GM19467 (cell line): ENCODE measurements around the gene GPX5.
"Not testable (repeated sequence)": the region's sequence is repeated elsewhere in the genome, so short reads cannot be mapped to it uniquely, and the experiment has no call there.

ENCODE experiments used
- ATAC-seq: cut with Tn5 transposase; IDR thresholded peaks from one replicate; pipeline ENCODE4 v1.9.1; 2021; ENCODE audit warnings: mild to moderate bottlenecking, moderate library complexity; ENCODE audit not compliant: unreplicated experiment

GPX5 gene

DNA sequence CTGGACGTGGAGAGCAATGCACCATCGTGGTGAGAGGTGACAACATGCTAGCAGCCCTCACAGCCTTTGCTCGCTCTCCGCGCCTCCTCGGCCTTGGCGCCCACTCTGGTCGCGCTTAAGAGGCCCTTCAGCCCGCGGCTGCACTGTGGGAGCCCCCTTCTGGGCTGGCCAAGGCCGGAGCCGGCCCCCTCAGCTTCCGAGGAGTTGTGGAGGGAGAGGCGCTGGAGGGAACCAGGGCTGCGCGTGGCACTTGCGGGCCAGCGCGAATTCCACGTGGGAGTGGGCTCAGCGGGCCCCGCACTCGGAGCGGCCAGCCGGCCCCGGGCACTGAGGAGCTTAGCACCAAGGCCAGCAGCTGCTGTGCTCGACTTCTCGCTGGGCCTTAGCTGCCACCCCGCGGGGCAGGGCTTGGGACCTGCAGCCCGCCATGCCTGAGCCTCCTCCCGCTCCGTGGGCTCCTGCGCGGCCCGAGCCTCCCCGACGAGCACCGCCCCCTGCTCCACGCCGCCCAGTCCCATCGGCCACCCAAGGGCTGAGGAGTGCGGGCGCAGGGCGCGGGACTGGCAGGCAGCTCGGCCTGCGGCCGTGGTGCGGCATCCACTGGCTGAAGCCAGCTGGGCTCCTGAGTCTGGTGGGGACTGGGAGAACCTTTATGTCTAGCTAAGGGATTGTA lies 13.9 kb upstream of the GPX5 start:
- ATAC-seq = no peak

- ATAC-seq = not testable (repeated sequence)
These were observed 13.3 kb upstream of the GPX5 start for GRCh38 chr6:28512387-28512786.

- no peak for ATAC-seq
These were observed 10.0 kb upstream of the GPX5 start, which contains the start of gene GPX6 for GRCh38 chr6:28515676-28516075. GPX6 (minus strand) TSS chr6:28515793; CDS start chr6:28515743, 50 bp downstream.

DNA sequence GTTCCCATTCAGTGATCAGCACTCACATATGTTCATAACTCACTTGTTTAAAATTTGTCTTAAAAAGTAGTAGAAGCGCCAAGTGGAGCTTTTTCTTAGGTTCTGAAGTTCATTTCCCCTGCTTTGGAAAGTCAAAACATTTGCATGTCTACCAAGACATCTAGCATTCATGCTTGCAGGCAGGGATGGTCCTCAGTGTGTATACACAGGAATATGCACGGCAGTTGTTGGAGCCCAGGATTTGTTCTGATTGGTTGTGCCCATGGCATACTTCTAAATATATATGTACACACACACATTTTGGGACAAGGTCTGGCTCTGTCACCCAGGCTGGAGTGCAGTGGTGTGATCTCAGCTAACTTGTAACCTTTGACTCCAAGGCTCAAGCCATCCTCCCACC lies 7.7 kb upstream of the GPX5 start:
- ATAC-seq = no peak

DNA sequence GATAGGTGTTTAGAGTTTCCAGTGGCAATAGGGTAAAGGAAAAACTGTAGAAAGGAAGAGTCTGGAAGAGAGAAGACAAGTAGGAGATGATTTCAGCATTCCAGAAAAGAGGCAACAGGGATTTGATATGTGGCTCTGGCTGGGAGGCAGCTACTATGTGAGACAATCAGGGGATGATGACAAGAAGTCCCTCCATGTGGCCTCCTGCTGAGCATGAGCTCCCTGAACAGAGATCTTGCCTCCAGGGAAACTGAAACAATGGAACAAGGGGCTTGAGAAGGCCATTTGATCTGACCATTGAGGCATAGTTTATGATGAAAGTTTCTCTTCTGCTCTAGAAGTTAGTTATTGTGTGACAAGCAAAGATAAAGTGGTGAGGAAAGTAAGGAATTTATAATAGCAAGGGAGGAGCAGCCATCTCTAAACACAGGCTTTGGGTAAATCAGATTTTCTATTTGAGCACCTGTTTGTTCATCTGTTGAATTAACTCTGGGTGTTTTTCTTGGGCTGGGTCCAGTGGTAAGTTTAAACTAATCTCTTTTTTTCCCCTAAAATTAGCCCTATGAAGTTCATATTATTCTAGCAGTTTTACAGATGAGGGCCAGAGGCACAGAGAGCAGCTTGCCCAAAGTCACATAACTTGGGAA lies 3.0 kb upstream of the GPX5 start:
- ATAC-seq = no peak

GRCh38 chr6:28523241-28523622 lies 2.4 kb upstream of the GPX5 start:
- no peak for ATAC-seq

GRCh38 chr6:28530777-28531176 lies 5.1 kb downstream of the GPX5 start:
- ATAC-seq = no peak

- no peak for ATAC-seq
These were observed 5.9 kb downstream of the GPX5 start for GRCh38 chr6:28531479-28532128.

DNA sequence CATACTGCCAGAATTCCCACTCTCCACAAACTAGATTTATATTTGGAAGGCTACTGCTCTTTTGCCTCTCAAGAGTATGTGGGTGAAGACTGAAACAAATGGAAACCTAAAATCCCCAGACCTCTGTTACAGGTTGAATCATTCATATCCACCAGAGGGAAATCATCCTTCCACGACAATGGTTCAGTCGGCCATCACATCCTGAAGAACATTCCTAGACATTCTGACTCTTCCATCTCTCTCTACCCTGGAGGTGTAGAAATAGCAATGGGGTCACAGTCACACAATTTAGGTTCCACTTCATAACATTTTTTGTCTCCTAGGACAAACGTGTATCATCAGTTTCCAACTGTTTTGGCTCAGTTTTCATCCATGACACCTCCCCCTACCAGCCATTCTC lies 8.6 kb downstream of the GPX5 start:
- ATAC-seq = no peak

- no peak for ATAC-seq
These were observed 9.2 kb downstream of the GPX5 start for GRCh38 chr6:28534875-28535274.

DNA sequence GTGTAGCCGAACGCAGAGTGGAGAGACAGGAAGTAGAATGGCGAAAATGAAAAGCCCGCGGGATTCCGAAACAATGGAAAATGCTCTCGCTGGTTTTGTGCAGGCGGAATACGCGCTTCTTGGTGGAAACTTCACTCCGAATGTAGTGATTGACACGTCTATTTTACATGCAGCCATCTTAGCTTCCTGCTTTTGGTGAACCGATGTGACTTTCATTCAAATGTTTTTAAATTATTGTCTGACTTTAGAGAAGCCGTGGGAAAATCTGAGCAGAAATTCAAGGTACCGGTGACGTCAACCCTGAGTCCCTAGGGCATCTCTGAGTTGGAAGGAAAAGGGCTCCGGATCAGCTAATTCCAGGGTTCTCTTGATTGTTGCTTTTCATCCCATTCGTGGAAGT lies 11.4 kb downstream of the GPX5 start:
- no peak for ATAC-seq

DNA sequence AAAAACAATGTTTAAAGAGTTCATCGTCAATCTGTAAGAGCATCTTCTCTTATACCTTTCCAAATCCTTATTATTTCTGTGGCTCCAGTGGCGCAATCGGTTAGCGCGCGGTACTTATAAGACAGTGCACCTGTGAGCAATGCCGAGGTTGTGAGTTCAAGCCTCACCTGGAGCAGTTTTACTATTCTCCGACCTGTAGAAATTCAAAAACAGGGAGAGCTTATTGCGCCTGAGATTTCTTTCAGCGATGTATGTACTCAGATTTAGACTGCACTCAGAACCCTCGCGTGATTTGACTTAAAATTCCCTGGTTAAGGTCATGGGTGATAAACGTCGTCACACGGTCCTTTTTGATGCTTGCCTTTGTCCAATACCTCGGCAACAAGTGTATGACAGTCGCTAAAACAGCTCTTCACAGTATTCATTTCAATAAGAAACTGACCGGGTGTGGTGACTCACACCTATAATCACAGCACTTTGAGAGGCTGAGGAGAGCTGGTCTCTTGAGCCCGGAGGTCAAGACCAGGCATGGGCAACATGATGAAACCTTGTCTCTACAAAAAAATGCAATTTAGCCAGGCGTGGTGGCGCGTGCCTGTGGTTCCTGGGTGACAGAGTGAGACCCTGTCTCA lies 11.9 kb downstream of the GPX5 start:
- ATAC-seq = no peak

- no peak for ATAC-seq
These were observed 16.3 kb downstream of the GPX5 start for GRCh38 chr6:28541996-28542395.

DNA sequence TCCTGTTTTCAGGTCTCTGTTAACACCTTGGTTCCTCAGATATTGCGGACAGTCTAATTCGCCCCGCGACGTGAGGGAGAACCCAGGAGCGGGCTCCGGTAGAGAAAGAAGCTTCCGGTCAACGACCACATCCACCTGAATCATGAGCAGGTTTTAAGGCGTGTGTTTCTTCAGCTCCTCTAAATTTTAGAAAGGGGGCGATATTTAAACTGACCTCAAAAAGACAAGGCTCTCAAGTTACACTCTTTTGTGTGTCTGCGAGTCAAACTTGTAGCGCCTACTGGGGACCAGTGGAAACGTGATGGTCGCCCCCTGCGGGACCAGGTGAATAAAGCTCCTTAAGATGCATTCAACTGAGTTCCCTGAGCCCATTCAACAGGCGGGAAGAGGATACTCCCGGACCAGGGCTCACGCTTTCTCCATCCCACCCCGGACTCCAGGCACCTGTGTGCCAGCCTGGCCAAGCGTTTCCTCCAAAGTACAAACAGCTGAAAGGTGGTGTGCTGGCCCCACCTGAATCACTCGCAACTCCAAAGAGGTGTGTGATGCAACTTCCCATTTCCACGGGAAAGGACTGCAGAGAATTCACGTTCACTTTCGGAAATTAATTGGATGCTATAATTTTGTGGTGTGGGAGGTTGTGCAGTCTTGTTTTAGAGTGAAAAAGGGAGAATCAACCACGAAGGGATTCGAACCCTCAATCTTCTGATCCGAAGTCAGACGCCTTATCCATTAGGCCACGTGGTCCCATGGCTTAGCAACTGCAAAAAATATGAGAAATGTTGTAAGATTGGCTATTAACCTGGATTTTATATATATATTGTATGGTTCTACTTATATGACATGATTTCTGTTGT lies 17.0 kb downstream of the GPX5 start:
- no peak for ATAC-seq

- no peak for ATAC-seq
These were observed 18.2 kb downstream of the GPX5 start for GRCh38 chr6:28543651-28544610.

DNA sequence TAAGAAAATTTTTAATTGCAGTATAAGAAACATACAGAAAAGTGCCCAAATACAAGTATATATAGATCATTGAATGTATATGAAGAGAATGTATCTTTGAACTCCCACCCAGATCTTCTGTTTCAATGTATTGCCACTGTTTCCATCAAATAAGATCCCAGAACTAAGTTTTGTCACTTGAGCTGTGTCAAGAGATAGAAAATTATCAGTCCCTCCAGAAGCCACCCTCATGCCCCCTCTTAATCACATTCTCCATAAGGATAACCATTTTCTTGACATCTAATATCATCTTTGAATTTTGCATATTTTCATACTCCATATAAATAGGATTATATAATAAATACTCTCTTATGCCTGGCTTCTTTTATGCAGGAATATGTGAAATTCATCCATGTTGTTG lies 20.3 kb downstream of the GPX5 start:
- no peak for ATAC-seq

GRCh38 chr6:28547003-28547402 lies 21.3 kb downstream of the GPX5 start:
- ATAC-seq = not testable (repeated sequence)

DNA sequence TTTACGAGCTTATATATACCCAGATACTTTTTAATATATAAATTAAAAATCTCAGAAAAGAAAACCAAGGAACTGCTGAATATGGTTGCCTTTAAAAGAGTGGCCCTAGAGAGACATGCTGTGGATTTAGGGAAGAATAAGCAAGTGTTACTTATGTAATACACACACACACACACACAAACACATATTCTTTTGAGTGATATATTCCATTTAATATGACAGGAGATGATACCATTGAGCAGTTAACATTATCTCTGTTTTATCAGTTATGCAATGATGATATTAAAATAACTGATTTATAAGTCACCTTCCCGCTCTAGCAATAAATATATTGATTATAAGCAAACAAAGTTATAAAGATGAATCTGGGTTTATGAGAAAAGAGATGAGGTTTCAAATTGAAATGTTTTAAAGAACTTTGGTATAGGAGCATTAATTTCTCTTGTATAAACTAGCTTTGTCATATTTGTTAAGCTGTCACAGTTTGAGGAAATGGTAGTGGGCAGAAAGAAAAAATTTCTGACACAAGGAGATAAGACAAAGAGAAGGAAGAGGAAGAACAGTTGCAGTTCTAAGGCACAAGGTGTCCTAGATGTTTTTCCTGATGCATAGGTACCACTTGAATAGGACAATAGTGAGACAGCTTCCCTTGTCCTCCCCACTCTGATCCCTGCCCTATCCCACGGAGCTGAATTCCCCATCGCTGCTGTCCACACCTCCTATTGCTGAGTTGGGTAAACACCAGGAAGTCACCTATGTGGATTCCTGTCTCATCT lies 26.4 kb downstream of the GPX5 start:
- no peak for ATAC-seq

GRCh38 chr6:28553384-28553985 lies 27.8 kb downstream of the GPX5 start:
- ATAC-seq = no peak
